Panc1 (cell line): ENCODE measurements around the gene GNB2. TPM values are rescaled to one million over a fixed set of nuclear protein-coding genes. Genes with fewer than 3 reads are reported as not detected.

Experiments
- ATAC-seq: fragments of 200-7000 bp; cut with Tn5 transposase; 2 replicates; pipeline ENCODE4 v1.9.1; 2020; ENCODE audit warnings: mild to moderate bottlenecking, moderate library complexity
- BruUV-seq: library from RNA; stranded (reverse); fragments of 400-500 nt; replicated peaks from 2 replicates; lab custom pipeline; 2021; lab: Mats Ljungman, UMichigan
- CTCF ChIA-PET: fragments of 300-600 bp; sonication (Branson Sonifier 250); formaldehyde crosslinking; loops from one replicate; lab custom pipeline; 2022; ENCODE audit warnings: antibody characterized with exemption; lab: Charles Lee
- POLR2A ChIA-PET: fragments of 300-600 bp; sonication (Branson Sonifier 250); formaldehyde crosslinking; loops from one replicate; lab custom pipeline; 2022; ENCODE audit warnings: antibody characterized with exemption; lab: Charles Lee
- DNase-seq: peaks from one replicate; pipeline ENCODE4 v3.0.0-alpha.2; 2010; ENCODE audit warnings: low read depth, low spot score
- H3K27ac ChIP-seq: 2 replicates; pipeline ENCODE4 v1.5.1; 2011; ENCODE audit warnings: mild to moderate bottlenecking, low read length, inconsistent platforms
- H3K27me3 ChIP-seq: fragments of 200-500 bp; sonication (Bioruptor generic); 2 replicates; pipeline ENCODE4 v1.6.0; 2014; ENCODE audit warnings: low read length, inconsistent platforms; ENCODE audit not compliant: control insufficient read depth, insufficient read depth
- H3K36me3 ChIP-seq: fragments of 200-500 bp; sonication (Bioruptor generic); 2 replicates; pipeline ENCODE4 v1.5.1; 2014; ENCODE audit warnings: inconsistent platforms, mild to moderate bottlenecking, low read length, moderate library complexity; ENCODE audit not compliant: control insufficient read depth, insufficient read depth
- H3K4me1 ChIP-seq: 2 replicates; pipeline ENCODE4 v1.5.1; 2011; ENCODE audit warnings: inconsistent platforms, mild to moderate bottlenecking, low read length, moderate library complexity; ENCODE audit not compliant: control insufficient read depth, insufficient read depth
- H3K4me3 ChIP-seq, 2 experiments: 2 replicates each; pipeline ENCODE4 v1.5.1; 2011 to 2012; ENCODE audit warnings: low read depth in 2 of 2, low read length in 2 of 2, mild to moderate bottlenecking in 2 of 2, inconsistent platforms in 1 of 2, moderate library complexity in 1 of 2
- H3K9me3 ChIP-seq: fragments of 200-500 bp; sonication (Bioruptor generic); 2 replicates; pipeline ENCODE4 v1.5.1; 2014; ENCODE audit warnings: low read depth, mild to moderate bottlenecking, inconsistent platforms, low read length, moderate library complexity; ENCODE audit not compliant: control insufficient read depth, insufficient read depth
- CTCF ChIP-seq: fragments of 450-650 bp; IDR thresholded peaks from 2 replicates; pipeline ENCODE4 v1.5.1; 2017; ENCODE audit warnings: mild to moderate bottlenecking
- POLR2AphosphoS5 ChIP-seq: IDR thresholded peaks from 2 replicates; pipeline ENCODE4 v1.6.1; 2012; ENCODE audit warnings: mild to moderate bottlenecking, low read depth, low read length, moderate library complexity
- REST ChIP-seq, 2 experiments: IDR thresholded peaks; 2 replicates each; pipeline ENCODE4 v1.6.1; 2011 to 2012; ENCODE audit warnings: low read depth in 2 of 2, control low read depth in 1 of 2, low read length in 1 of 2, mild to moderate bottlenecking in 1 of 2, moderate library complexity in 1 of 2; ENCODE audit not compliant: insufficient read depth in 1 of 2
- SIN3A ChIP-seq: IDR thresholded peaks from 2 replicates; pipeline ENCODE4 v1.6.1; 2012; ENCODE audit warnings: low read depth, mild to moderate bottlenecking, low read length, moderate library complexity, borderline replicate concordance; ENCODE audit not compliant: insufficient read depth
- TCF7L2 ChIP-seq: IDR thresholded peaks from 2 replicates; pipeline ENCODE4 v1.6.1; 2011; ENCODE audit warnings: mild to moderate bottlenecking, low read depth, low read length, inconsistent platforms
- in situ Hi-C: cut with HindIII; loops from 2 replicates; pipeline ENCODE4 v1.10.0; 2016; ENCODE audit warnings: low sequenced_read_pairs, low pct_unique_long_range_greater_than_20kb
- intact Hi-C: fragments of 100-400 bp; cut with micrococcal nuclease; formaldehyde crosslinking; loops from one replicate; pipeline ENCODE4 v1.10.0; 2022; ENCODE audit not compliant: unreplicated experiment
- total RNA-seq: library from RNA; stranded (reverse); gene quantifications from one replicate; pipeline ENCODE4 v1.2.1, GENCODE V29; 2021; ENCODE audit not compliant: unreplicated experiment

GNB2 gene
- total RNA-seq, 1 experiment from 2014 or later = 289 TPM

GRCh38 chr7:100691676-100692577 is 18.4 kb downstream of the GNB2 start:
- ChIA-PET CTCF (interaction anchor here (0.5 to 1.4 kb wide), 9 partner anchors 10 to 168 kb away, joined by 3 to 9 read pairs (median 4); partner anchors contain the start of gene EPHB4), POLR2A (interaction anchor here (0.5 kb wide), 2 partner anchors 90 to 153 kb away, joined by 3 read pairs; no protein-coding TSS in a partner anchor)
- peak overlapping the region; percentile 84 to 91 for H3K4me3 ChIP-seq
- ATAC-seq = peak; percentile 84
- H3K4me1 ChIP-seq = peaks cover 24% of the 10 kb centered on the region
- no peaks in the 10 kb centered on the region for H3K9me3 ChIP-seq
- TF ChIP-seq CTCF (peak; percentile 94), REST (IDR thresholded peaks at IDR 0.05; ENCODE audit: insufficient read depth in 1 of 2, low read depth in 2 of 2, low read length in 1 of 2) (no peak)
- no peaks in the 10 kb centered on the region for H3K27me3 ChIP-seq
- peaks cover 3% of the 10 kb centered on the region; the same call in 1 of the 2 replicates for H3K36me3 ChIP-seq
- in situ Hi-C loops = no loop called here
- BruUV-seq = TSS peak; percentile 88
- peak overlapping the region; percentile 94 for H3K27ac ChIP-seq
- intact Hi-C loops = no loop called here
- no peak for DNase-seq

- Histone ChIP-seq H3K27me3 (no peaks in the 10 kb centered on the region), H3K27ac (peak overlapping the region; percentile 94), H3K4me1 (peaks cover 24% of the 10 kb centered on the region), H3K4me3 (peak overlapping the region; percentile 84 to 91), H3K36me3 (peaks cover 3% of the 10 kb centered on the region; the same call in 1 of the 2 replicates), H3K9me3 (no peaks in the 10 kb centered on the region)
- ATAC-seq (no peak), DNase-seq (no peak)
- CTCF ChIA-PET = interaction anchor here (0.5 to 1.4 kb wide), 7 partner anchors 14 to 242 kb away, joined by 3 to 14 read pairs (median 4); partner anchors contain the start of gene EPHB4
- no peak for TF ChIP-seq REST (IDR thresholded peaks at IDR 0.05; ENCODE audit: insufficient read depth in 1 of 2, low read depth in 2 of 2, low read length in 1 of 2)
- no peak for TF ChIP-seq TCF7L2
- TF ChIP-seq POLR2AphosphoS5 = no peak
- TF ChIP-seq SIN3A = no peak
- no peak for TF ChIP-seq CTCF
- intact Hi-C loops (no loop called here), in situ Hi-C loops (no loop called here)
- no TSS peak for BruUV-seq
- POLR2A ChIA-PET = interaction anchor here (0.5 kb wide), 1 partner anchor 142 kb away, joined by 5 read pairs; no protein-coding TSS in a partner anchor
These were observed 19.0 kb downstream of the GNB2 start for GRCh38 chr7:100692578-100692961.
